Thoracic aorta (tissue), 2 donors: ENCODE data around the gene SNCA. TPM values are rescaled to one million over a fixed set of nuclear protein-coding genes. Genes with fewer than 3 reads are reported as not detected.

Experiments used
- ATAC-seq: fragments of 150-250 bp; one replicate; pipeline ENCODE4 v1.8.0; 2017; ENCODE audit warnings: low read depth; ENCODE audit not compliant: insufficient number of reproducible peaks, low FRiP score
- DNase-seq: peaks from one replicate; pipeline ENCODE4 v3.0.0-alpha.2; 2020; ENCODE audit warnings: low spot score
- H3K27ac ChIP-seq, 2 donors: fragments of 200-600 bp; sonication (generic); 1 replicate in 1 of 2; 2 replicates in 1 of 2; pipeline ENCODE4 v1.5.1; 2016; ENCODE audit warnings: mild to moderate bottlenecking in 2 of 2, moderate library complexity in 2 of 2
- H3K27me3 ChIP-seq: fragments of 200-600 bp; sonication (generic); replicated peaks from 2 replicates; pipeline ENCODE4 v1.6.0; 2016; ENCODE audit warnings: mild to moderate bottlenecking; ENCODE audit not compliant: insufficient read depth
- H3K36me3 ChIP-seq: fragments of 200-600 bp; sonication (generic); one replicate; pipeline ENCODE4 v1.5.1; 2016
- H3K4me1 ChIP-seq, 2 donors: fragments of 200-600 bp; sonication (generic); 1 replicate in 1 of 2; 2 replicates in 1 of 2; pipeline versions ENCODE4 v1.5.1 to v1.6.0; 2016; ENCODE audit warnings: low read depth in 2 of 2, mild to moderate bottlenecking in 1 of 2; ENCODE audit not compliant: control insufficient read depth in 1 of 2
- H3K4me3 ChIP-seq: fragments of 200-600 bp; sonication (generic); 2 replicates; pipeline ENCODE4 v1.5.1; 2016; ENCODE audit warnings: mild to moderate bottlenecking
- H3K9me3 ChIP-seq: fragments of 200-600 bp; sonication (generic); 2 replicates; pipeline ENCODE4 v1.5.1; 2016
- total RNA-seq, 2 donors: library from RNA; depleted of rRNA; stranded (reverse); fragments of >200 nt; gene quantifications; one replicate each; pipeline versions ENCODE4 v1.1.0 to v1.2.3, GENCODE V29; 2016
- TF ChIP-seq, protein P1 (sequence below): fragments of 200-600 bp; sonication (generic); IDR thresholded peaks from one replicate; pipeline ENCODE4 v1.5.1; 2019; ENCODE audit warnings: antibody characterized with exemption

SNCA gene
- total RNA-seq, 2 donors from 2014 or later = 1.5 to 14.3 TPM

DNA sequence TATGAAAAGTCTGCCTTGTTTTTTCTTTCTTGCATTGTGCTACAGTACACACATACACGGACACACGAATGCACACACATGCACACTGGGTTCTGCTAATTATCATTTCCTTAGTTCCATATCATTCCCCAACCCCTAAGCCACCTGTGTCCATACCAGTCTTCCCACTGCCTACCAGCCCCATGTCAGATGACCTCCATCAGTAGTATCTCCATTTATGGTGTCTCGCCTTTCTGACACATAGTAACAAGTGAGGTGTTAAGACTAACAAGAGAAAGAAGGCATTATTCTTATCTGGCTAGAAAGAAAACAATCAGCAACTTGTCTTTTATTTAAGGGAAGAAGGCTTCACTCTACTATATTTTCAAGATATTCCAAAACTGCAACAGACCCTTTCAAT lies 67.1 kb downstream of the SNCA start:
- TF ChIP-seq, protein P1, sequence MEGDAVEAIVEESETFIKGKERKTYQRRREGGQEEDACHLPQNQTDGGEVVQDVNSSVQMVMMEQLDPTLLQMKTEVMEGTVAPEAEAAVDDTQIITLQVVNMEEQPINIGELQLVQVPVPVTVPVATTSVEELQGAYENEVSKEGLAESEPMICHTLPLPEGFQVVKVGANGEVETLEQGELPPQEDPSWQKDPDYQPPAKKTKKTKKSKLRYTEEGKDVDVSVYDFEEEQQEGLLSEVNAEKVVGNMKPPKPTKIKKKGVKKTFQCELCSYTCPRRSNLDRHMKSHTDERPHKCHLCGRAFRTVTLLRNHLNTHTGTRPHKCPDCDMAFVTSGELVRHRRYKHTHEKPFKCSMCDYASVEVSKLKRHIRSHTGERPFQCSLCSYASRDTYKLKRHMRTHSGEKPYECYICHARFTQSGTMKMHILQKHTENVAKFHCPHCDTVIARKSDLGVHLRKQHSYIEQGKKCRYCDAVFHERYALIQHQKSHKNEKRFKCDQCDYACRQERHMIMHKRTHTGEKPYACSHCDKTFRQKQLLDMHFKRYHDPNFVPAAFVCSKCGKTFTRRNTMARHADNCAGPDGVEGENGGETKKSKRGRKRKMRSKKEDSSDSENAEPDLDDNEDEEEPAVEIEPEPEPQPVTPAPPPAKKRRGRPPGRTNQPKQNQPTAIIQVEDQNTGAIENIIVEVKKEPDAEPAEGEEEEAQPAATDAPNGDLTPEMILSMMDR = no peak
- ATAC-seq (no peak), DNase-seq (no peak)
- H3K27me3 ChIP-seq = no peaks in the 10 kb centered on the region
- peaks cover 1% of the 10 kb centered on the region for H3K9me3 ChIP-seq
- H3K36me3 ChIP-seq = no peaks in the 10 kb centered on the region
- no peak overlapping the region for H3K4me3 ChIP-seq
- peaks cover 4% of the 10 kb centered on the region in 2 donors for H3K4me1 ChIP-seq
- H3K27ac ChIP-seq = no peak overlapping the region

GRCh38 chr4:89767924-89768323 lies 69.0 kb downstream of the SNCA start:
- no peaks in the 10 kb centered on the region for H3K27me3 ChIP-seq
- H3K9me3 ChIP-seq = no peaks in the 10 kb centered on the region
- H3K4me3 ChIP-seq = no peak overlapping the region
- TF ChIP-seq, protein P1 = no peak
- ATAC-seq (no peak), DNase-seq (no peak)
- no peaks in the 10 kb centered on the region for H3K36me3 ChIP-seq
- peaks cover 4% of the 10 kb centered on the region in 2 donors for H3K4me1 ChIP-seq
- H3K27ac ChIP-seq = no peak overlapping the region

DNA sequence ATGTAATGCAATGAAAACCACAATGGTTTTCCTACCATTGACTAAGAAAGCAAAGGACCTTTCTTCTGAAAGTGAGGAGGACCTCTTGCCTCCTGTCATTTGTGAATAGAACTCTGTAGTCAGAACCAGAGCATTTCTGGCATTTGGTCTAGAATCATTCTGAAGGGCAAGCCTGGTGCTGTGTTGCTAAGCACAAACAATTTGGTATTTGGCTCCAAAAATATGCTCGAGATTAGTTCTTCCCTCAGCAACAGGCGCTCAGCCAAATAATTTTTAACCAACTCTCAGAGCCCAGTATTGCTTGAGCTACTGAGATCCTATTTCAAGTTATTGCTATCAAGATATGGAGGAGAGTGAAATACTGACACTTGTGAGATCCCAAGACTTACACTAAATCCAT lies 71.0 kb downstream of the SNCA start:
- DNase-seq = no peak

DNA sequence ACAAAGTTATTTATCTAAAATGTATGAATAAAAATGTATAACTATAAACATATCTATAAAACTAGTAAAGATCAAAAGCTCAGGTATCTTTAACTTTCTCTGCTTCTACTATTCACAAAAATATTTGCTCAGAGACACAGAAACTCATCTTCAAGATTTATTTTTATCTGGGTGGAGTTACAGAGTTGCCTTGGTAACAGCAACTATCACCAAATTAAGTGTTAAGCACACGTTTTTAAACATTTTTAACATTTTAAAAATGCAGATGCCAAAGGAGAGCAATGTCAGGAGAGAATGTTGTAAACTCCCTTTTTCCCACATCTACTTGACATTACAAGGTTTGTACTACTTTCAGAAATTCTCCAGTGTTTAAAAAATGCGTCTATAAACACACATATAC lies 71.4 kb downstream of the SNCA start:
- no peak overlapping the region for H3K4me3 ChIP-seq
- TF ChIP-seq, protein P1 = no peak
- ATAC-seq = no peak

More for the DNA sequence above, 71.0 kb downstream of the SNCA start:
- TF ChIP-seq, protein P1 = no peak
- peaks cover 4% of the 10 kb centered on the region in 2 donors for H3K4me1 ChIP-seq
- no peak overlapping the region for H3K4me3 ChIP-seq
- no peaks in the 10 kb centered on the region for H3K27me3 ChIP-seq
- no peak for ATAC-seq
- no peaks in the 10 kb centered on the region for H3K36me3 ChIP-seq
- no peak overlapping the region for H3K27ac ChIP-seq
- H3K9me3 ChIP-seq = no peaks in the 10 kb centered on the region

DNA sequence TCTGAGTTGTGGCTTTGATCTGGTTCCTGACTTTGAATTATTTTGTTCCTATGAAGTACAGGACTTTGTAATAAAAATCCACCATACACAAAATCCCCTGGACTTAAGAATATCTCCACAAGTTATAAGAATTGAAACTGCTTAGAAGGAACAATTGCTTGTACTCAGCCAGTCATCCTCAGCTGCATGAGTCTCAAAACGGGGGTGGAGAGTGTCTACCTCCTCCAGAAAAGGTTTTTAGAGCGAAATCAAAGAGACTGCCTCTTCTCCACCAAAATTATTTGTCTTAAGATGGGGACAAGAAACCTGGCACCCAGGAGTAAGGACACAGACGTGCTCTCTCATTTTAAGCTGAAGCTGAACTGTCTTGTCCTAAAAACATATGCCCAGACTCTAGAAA lies 74.7 kb downstream of the SNCA start:
- Histone ChIP-seq H3K4me1 (peaks cover 4% of the 10 kb centered on the region in 2 donors), H3K4me3 (no peak overlapping the region), H3K27ac (no peak overlapping the region), H3K27me3 (no peaks in the 10 kb centered on the region), H3K9me3 (no peaks in the 10 kb centered on the region), H3K36me3 (no peaks in the 10 kb centered on the region)
- DNase-seq (no peak), ATAC-seq (no peak)
- TF ChIP-seq, protein P1 = no peak

More for the DNA sequence above, 71.4 kb downstream of the SNCA start:
- H3K36me3 ChIP-seq = no peaks in the 10 kb centered on the region
- H3K4me1 ChIP-seq = peaks cover 4% of the 10 kb centered on the region in 2 donors
- no peak for DNase-seq
- no peaks in the 10 kb centered on the region for H3K9me3 ChIP-seq
- H3K27me3 ChIP-seq = no peaks in the 10 kb centered on the region
- no peak overlapping the region for H3K27ac ChIP-seq
